DOHH2 (cell line): ENCODE results near the gene PRIM2.
"Not testable (repeated sequence)": the region's sequence is repeated elsewhere in the genome, so short reads cannot be mapped to it uniquely, and the experiment has no call there.

ENCODE experiments used
- EZH2phosphoT487 ChIP-seq: fragments of 200-600 bp; sonication (generic); IDR thresholded peaks from 2 replicates; pipeline ENCODE4 v1.6.1; 2017; ENCODE audit warnings: borderline replicate concordance, mild to moderate bottlenecking, antibody characterized with exemption, low read length, moderate library complexity, mixed read lengths
- TF ChIP-seq, protein P1 (sequence below): fragments of 200-600 bp; sonication (generic); IDR thresholded peaks from one replicate; pipeline ENCODE4 v1.5.1; 2014; ENCODE audit warnings: antibody characterized with exemption, mild to moderate bottlenecking, low read depth, low read length; ENCODE audit not compliant: poor library complexity, severe bottlenecking

DNA sequence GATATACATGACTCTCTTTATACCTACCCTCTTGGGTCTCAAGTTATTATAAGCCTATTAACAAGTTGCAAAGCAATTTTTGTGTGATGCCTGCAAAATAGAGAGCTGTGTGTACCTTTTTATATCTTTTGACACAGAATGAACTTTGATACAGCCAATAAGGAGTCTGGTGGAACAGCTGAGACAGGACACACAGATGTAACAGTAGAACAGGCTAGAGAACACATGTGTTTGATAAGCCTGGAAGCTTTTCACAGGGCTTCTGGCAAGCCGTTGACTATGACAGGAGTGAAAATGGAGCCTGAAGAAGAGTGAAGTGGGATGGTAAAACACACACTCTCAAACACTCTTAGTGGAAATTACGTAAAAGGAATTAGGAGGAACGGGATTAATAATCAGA lies 25.9 kb downstream of the PRIM2 start:
- TF ChIP-seq, protein P1, sequence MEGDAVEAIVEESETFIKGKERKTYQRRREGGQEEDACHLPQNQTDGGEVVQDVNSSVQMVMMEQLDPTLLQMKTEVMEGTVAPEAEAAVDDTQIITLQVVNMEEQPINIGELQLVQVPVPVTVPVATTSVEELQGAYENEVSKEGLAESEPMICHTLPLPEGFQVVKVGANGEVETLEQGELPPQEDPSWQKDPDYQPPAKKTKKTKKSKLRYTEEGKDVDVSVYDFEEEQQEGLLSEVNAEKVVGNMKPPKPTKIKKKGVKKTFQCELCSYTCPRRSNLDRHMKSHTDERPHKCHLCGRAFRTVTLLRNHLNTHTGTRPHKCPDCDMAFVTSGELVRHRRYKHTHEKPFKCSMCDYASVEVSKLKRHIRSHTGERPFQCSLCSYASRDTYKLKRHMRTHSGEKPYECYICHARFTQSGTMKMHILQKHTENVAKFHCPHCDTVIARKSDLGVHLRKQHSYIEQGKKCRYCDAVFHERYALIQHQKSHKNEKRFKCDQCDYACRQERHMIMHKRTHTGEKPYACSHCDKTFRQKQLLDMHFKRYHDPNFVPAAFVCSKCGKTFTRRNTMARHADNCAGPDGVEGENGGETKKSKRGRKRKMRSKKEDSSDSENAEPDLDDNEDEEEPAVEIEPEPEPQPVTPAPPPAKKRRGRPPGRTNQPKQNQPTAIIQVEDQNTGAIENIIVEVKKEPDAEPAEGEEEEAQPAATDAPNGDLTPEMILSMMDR = not testable (repeated sequence)
- not testable (repeated sequence) for TF ChIP-seq EZH2phosphoT487
